ENCODE measurements around the gene SNCG. TPM values are rescaled to one million over a fixed set of nuclear protein-coding genes. Genes with fewer than 3 reads are reported as not detected.

Gene SNCG
- total RNA-seq, 1 donor from 2014 or later: 0.49 TPM

Other genes with a start within 250 kb of the SNCG start
- 9.7 and 14.5 TPM in 2 replicates for gene BMPR1A, start 202.0 kb upstream of the SNCG start, total RNA-seq
- gene MMRN2, start 984 bp upstream of the SNCG start, total RNA-seq: not detected in 2 replicates
- gene ADIRF, start 9.9 kb downstream of the SNCG start, total RNA-seq: not detected in 2 replicates
- not detected in 2 replicates for gene FAM25A, start 61.7 kb downstream of the SNCG start, total RNA-seq
- gene GLUD1, start 136.2 kb downstream of the SNCG start, total RNA-seq: 116 and 125 TPM in 2 replicates
- 41.3 and 42.1 TPM in 2 replicates for gene SHLD2, start 136.6 kb downstream of the SNCG start, total RNA-seq

Measured in activated T-helper 1 cell treated with anti-CD3 and anti-CD28 coated beads, Interleukin-12 subunit alpha, Interleukin-12 subunit beta, Interleukin-2, Interleukin-4 antibody, amounts not matched to agents 30 ng/mL and 10 ng/mL and 1 ng/mL, durations not matched to agents 14 hours and 24 hours and 36 hours (primary cell).